ENCODE results near the gene MITF.

DNA sequence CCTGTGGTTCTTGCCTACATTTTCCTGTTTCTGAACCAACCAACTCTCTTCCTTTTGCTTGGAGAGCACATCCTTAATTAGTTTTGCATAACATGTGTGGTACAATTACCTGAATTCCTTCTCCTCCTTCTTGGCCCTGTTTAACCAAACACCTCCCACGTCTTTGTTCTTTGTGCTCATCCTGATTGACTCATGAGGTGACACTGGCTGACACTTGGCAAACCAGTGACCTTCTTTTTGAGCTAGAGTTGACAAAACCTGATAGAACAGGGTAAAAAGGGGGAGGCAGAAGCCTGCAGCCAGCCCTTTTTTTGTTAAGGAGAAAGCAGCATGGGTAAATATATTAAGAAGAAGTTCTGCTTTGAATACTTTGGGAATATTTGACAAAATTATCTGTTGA lies 161.1 kb downstream of the MITF start:
- no peak for TF ChIP-seq ZFX (IDR thresholded peaks at IDR 0.05; ENCODE audit: borderline replicate concordance)
- TF ChIP-seq CTCF (IDR thresholded peaks at IDR 0.05): no peak
